HG02943 (cell line): ENCODE measurements around the gene DNTTIP2.
"Not testable (repeated sequence)": the region's sequence is repeated elsewhere in the genome, so short reads cannot be mapped to it uniquely, and the experiment has no call there.

Experiments used
- ATAC-seq: cut with Tn5 transposase; IDR thresholded peaks from one replicate; pipeline ENCODE4 v1.9.1; 2021; ENCODE audit warnings: mild to moderate bottlenecking, low read depth, moderate library complexity; ENCODE audit not compliant: unreplicated experiment

Gene DNTTIP2

GRCh38 chr1:93878889-93879586, at the start of gene DNTTIP2:
Gene DNTTIP2 (minus strand): TSS chr1:93879206. CDS start chr1:93879148, 58 bp downstream.
- ATAC-seq: peak; percentile 98

DNA sequence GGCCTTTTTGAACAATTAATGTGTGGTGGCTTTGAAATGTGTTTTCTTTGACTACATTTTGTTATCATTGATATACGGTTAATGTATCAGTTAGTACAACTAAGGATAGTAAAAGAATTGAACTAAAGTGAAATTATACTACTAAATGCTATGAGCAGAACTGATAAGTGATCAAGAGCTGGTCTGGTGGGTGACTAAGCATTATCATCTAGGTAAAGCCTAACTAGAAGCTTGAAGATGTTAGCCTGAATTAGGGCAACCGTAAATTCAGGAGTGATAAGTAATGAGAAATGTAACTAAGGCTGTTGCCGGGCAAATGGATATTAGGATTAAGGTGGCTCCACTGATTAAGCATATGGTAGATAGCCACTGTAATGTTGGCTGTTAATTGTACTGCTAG, 46.2 kb upstream of the DNTTIP2 start:
- ATAC-seq: no peak

DNA sequence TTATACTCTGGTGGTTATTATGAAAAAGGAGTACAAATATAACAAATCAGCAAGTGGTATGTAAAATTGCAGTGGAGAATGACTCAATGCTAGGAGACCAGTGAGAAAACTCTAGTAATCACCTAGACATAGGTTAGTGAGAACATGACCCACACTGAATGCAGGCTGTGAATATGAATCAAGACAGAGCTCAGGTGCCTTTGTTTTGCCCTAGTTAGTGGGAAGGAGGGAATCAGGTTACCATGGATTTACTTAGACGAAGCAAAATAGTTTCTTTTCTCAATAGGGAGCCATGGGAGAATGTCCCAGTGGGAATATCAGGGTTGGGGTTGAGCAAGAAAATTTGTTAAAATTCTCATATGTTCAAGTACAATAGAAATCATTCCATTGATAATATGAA, 40.8 kb upstream of the DNTTIP2 start:
- no peak for ATAC-seq

DNA sequence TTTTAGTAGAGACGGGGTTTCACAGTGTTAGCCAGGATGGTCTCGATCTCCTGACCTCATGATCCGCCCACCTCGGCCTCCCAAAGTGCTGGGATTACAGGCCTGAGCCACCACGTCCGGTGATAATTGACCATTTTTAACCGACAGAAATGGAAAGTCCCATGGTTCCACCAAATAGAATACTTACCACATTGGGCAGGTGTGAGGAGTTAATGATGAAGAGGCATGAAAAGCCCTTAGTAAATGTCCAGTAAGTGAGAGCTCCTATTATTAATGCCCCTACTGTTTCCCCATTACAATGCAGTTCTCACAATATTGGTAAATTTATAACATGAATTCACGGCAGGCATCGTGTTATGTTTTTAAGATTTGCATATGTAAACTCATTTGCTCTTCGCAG, 38.3 kb upstream of the DNTTIP2 start:
- ATAC-seq: no peak

DNA sequence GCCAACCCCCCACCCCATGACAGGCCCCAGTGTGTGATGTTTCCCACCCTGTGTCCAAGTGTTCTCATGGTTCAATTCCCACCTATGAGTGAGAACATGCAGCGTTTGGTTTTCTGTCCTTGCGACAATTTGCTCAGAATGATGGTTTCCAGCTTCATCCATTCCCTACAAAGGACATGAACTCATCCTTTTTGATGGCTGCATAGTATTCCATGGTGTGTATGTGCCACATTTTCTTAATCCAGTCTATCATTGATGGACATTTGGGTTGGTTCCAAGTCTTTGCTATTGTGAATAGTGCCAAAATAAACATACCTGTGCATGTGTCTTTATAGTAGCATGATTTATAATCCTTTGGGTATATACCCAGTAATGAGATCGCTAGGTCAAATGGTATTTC, 31.9 kb upstream of the DNTTIP2 start:
- ATAC-seq: not testable (repeated sequence)

DNA sequence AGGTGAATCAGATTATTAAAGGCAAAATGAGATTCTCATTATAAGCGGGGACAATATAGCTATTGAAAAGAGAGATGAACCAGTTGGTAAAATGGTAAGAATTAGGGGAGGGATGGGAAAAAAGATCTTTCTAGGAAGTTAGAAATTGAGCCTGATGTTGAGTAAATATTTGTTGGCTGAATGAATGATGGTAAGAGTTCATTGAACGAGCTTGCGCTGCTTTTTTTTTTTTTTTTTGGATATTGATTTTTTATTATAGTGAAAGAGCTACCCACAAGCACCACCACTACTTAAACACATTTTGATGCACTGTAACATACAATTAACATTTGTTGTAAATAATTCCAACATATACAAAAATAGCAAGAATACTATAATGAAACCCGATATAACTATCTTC, 31.3 kb upstream of the DNTTIP2 start:
- no peak for ATAC-seq

GRCh38 chr1:93909146-93910050, 30.4 kb upstream of the DNTTIP2 start, which contains the start of gene GCLM:
Gene GCLM (minus strand): TSS chr1:93909430. CDS start chr1:93909163, 267 bp downstream.
- peak; percentile 86 for ATAC-seq

- ATAC-seq: peak; percentile 39
These were observed 29.6 kb upstream of the DNTTIP2 start for GRCh38 chr1:93908394-93909145.

DNA sequence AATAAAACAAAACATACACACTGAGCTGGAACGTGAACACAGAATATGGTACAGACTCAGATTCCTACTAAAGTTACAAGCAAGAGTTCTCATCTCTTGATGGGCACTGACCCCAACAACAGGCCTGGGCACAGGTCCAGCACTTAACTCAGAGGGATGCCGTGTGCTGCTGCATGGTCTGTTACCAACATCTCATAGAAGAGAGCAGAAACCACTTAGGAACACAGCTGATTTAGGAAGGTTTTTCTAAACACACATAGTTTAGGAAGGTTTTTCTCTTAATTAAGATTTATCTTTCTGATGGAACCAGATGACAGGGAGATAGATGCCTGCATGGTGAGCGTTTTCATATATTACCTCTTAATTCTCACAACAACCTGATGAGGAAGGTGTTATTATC, 28.7 kb upstream of the DNTTIP2 start:
- no peak for ATAC-seq

GRCh38 chr1:93906480-93906879, 27.5 kb upstream of the DNTTIP2 start:
- ATAC-seq: no peak

DNA sequence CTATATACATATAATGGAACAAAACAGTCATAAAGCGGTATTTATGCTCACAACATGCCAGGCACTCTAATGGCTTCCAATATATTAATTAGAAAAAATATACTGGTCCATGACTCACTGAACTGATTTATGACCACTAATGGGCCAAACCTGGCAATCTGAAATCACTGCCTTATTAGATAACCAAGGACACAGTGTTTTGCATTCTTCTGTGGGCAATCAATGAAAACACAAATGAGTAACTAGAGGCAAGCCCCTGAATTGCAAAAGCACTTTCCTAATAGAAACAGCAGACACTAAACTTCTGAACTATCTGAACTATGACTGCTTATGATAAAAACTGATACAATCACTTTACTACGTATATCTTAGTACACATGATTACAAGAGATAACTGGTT, 26.7 kb upstream of the DNTTIP2 start:
- no peak for ATAC-seq

DNA sequence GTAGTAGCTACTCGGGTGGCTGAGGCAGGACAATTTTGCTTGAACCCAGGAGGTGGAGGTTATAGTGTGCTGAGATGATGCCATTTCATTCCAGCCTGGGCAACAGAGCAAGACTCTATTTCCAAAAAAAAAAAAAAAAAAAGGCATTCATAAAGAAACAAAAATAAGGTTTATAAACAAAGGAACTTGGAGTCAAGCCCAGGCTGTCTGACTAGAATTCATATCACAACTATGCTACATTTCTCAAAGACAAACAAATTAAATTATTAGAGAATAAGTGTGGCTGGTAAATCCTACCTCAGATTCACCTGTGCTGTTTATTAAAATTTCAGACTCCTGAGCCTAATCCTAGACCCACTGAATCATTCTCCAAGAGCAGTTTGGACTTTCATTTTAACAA, 26.0 kb upstream of the DNTTIP2 start:
- no peak for ATAC-seq

- ATAC-seq: no peak
These were observed 25.2 kb upstream of the DNTTIP2 start for GRCh38 chr1:93904228-93904627.

GRCh38 chr1:93900723-93901504, 21.9 kb upstream of the DNTTIP2 start:
- no peak for ATAC-seq

DNA sequence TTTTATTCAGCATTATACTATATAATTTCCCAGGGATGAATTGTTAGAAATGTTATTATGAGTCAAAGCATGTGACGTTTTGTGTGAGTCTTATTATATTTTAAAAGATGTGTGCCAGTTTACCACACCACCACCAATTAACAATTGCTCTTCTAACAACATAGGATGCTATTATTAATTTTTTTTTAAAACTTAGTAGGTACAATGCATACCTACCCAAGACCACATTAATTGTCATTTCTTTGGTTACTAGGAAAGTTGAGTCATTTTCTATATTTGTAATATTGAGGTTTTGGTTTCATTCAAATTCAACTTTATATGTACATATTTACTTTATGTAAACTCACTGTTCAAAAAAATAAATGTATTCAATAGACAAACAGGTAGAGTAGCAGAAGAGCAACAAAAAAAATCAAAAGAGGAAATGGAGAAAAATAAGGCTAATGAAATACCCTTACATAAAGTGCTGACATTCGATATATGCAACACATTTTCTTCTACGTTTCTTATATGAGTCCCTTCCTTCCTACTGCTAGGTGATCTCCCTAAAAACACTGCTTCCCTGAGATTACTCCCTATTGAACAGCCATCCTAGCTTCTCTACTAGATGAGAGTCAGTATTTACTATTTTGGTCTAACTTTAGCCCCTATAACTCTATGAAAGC, 20.7 kb upstream of the DNTTIP2 start:
- no peak for ATAC-seq

DNA sequence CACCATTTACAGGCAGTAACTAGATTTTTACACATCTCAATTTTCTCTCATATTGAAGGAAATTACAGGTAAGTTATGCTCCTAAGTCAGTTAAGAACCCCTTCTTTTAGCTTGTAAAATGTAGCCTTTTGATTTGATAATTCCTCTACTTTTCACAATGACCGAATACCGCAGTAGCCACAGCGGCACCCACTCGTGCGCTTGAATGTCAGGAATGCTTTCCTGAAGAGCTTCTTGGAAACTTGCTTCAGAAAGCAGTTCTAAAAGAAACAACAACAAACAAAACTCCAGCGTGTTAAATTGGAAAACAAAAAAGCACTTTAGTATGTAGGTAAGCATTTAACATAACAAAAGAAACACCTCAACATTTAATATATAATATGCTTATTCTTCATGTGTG, 9.9 kb upstream of the DNTTIP2 start:
- no peak for ATAC-seq

DNA sequence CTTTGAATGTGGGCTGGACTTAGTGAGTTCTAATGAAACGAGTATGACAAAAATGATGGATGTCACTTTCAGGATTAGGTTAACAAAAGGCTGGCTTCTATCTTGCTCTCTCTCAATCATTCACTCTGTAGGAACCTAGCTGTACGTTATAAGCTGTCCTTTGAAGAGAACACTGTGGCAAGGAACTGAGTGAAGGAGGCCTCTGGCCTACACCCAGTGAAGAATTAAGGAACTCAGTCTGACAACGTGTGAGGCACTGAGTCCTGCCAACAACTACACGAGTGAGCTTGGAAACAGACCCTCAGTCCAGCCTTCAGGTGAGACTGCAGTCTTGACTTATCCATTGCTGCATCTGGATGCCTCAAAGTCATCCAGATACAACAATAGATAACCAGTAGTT, 3.3 kb upstream of the DNTTIP2 start:
- ATAC-seq: no peak

DNA sequence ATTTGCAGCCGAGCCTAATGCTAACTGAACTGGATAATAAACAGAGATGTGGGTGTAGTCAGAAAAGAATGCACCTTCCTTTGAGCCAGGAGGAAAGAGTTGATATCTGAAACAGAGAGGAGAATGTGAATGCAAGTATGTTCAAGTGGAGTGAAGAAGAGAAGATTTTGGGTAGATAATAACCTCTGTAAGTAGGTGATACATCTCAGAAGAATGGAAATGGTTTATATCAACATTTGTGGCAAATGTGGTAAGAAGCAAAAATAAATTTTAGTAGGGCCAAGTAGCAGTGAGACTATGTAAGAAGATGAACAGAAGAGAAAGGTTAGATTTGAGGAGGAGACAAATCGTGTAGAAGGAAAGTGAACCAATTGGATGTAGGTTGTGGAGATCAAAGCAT, 1.7 kb upstream of the DNTTIP2 start:
- no peak for ATAC-seq

DNA sequence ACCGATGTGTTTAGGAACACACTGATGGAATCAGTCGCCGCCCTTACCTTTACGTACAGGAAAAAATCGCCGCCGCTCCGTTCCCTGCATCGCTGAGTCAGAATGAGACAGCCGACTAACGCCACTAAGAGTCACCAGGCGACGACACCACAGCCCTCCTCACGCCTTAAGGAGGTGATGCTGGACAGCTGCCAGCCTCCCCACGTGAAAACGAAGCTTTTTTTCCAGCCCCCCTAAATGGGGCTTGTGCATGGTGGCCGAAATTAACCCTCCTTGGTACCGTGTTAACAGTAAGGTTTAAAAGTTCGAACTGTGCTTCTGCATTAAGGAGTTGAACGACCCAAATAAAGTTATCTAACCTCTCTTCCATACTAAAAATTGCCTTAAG, 511 bp downstream of the DNTTIP2 start:
- no peak for ATAC-seq

GRCh38 chr1:93877529-93877928, 1.5 kb downstream of the DNTTIP2 start:
- ATAC-seq: no peak
